Mononuclear cell (primary cell): Measurements from ENCODE around the gene UBL7. TPM values are rescaled to one million over a fixed set of nuclear protein-coding genes. Genes with fewer than 3 reads are reported as not detected.

Source experiments
- H3K27me3 ChIP-seq: 2 replicates; pipeline ENCODE4 v1.6.0; 2011; ENCODE audit warnings: low read length, control low read depth; ENCODE audit not compliant: insufficient read depth
- H3K4me1 ChIP-seq: 2 replicates; pipeline ENCODE4 v1.5.1; 2011; ENCODE audit warnings: mild to moderate bottlenecking, low read length, control low read depth; ENCODE audit not compliant: insufficient read depth
- H3K4me3 ChIP-seq: 2 replicates; pipeline ENCODE4 v1.5.1; 2011; ENCODE audit warnings: mild to moderate bottlenecking, low read length, moderate library complexity
- H3K9me3 ChIP-seq: 2 replicates; pipeline ENCODE4 v1.5.1; 2011; ENCODE audit warnings: low read depth, mild to moderate bottlenecking, control low read depth, low read length
- total RNA-seq: library from RNA; depleted of rRNA; stranded (reverse); fragments of >200 nt; gene quantifications from one replicate; pipeline ENCODE4 v1.2.3, GENCODE V29; 2012

UBL7 gene, protein sequence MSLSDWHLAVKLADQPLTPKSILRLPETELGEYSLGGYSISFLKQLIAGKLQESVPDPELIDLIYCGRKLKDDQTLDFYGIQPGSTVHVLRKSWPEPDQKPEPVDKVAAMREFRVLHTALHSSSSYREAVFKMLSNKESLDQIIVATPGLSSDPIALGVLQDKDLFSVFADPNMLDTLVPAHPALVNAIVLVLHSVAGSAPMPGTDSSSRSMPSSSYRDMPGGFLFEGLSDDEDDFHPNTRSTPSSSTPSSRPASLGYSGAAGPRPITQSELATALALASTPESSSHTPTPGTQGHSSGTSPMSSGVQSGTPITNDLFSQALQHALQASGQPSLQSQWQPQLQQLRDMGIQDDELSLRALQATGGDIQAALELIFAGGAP
- total RNA-seq, result 23.1 TPM

DNA sequence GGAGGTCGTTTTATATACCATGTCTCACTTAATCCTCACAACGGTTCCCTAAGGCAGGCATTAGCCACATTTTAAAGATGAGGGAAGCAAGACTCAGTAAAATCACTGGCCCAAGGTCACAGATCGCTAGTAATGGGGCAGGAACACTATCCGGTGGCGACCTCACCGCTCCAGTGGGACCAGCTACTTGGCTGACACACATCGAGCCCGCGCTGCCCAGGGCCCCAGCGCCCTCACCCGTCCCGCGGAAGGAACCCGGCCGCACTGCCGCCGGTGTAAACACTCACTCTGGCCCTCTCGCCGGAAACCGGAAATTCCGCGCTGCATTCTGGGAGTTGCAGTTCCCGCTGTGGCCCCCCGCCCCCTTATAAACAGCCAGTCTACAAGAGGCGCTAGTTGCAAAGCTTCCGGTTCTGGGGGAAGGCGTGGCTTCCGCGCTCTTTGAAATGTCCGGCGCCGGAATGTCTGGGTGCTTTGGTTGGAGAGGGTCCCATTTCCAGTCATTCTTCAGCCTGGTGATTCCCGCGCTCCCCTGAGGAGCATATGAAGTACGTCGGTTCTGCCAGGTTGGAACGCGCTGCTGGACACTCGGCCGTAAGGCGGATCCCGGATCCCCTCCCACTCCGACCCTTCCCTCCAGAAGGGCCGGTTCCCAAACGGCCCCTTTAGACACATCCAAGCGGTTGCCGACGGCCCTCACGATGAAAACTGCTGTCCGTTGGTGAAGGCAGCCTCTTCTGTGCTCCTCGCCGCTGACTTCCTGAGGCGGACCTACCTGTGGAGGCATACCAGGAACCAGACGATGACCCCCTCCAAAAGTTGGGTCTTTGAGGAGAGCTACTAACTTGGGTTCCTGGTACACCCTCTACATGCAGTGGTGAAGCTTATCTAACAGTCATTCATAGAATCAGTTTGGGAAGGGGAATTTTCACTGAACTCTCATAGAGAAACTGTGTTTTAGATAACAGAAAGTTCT, at the start of gene UBL7:
Gene UBL7, minus strand, starts transcription at position 290 of the 976 bp plus-strand sequence. CDS start 2,293 bp downstream, outside the sequence.
- Histone ChIP-seq H3K4me3 (peak within 1 kb of the TSS; percentile 80), H3K27me3 (no peaks in the 10 kb centered on the region), H3K4me1 (peaks cover 33% of the 10 kb centered on the region), H3K9me3 (no peaks in the 10 kb centered on the region)

DNA sequence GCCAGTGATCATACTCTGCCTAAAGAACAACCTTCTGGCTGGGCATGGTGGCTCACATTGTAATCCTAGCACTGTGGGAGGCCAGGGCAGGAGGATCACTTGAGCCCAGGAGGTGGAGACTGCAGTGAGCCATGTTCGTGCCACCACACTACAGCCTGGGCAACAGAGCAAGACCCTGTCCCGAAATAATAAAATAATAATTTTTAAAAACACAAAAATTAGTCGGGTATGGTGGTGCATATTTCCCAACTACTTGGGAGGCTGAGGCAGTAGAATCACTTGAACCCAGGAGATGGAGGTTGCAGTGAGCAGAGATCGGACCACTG, 45.5 kb upstream of the UBL7 start:
- Histone ChIP-seq H3K27me3 (no peaks in the 10 kb centered on the region), H3K4me1 (peaks cover 8% of the 10 kb centered on the region), H3K4me3 (no peak overlapping the region), H3K9me3 (no peaks in the 10 kb centered on the region)

DNA sequence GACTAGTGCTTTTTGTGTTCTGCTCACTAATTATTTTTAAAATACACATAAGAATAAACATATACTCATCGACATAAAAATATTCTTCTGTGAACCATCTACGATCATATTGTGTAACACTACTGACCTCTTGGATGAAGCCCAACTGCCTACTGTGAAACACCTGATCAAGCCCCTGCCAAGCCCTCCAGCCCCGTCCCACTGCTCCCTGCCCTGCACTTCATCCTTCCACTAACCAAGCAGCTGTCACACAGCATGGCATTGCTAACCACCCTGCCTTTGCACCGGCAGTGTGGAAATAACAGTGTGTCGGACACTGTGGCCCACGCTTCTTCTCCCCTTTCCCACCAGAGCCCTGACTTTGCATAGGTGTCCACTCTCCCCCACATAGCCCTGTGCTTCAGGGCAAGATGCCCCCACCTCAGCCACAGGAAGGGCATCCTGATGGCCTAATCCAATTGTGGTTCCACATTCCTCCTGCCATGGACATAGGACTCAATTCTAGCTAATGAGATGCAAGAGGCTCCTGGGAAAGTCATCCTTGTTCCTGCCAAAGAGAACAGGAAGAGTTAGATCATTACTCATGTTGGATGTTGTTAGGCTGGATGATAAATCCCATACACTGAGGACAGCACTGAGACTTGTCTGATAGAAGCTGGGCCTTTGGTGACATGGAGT, 45.0 kb upstream of the UBL7 start:
- no peak overlapping the region for H3K4me3 ChIP-seq
- no peaks in the 10 kb centered on the region for H3K27me3 ChIP-seq
- H3K9me3 ChIP-seq, result no peaks in the 10 kb centered on the region
- H3K4me1 ChIP-seq, result peaks cover 3% of the 10 kb centered on the region

DNA sequence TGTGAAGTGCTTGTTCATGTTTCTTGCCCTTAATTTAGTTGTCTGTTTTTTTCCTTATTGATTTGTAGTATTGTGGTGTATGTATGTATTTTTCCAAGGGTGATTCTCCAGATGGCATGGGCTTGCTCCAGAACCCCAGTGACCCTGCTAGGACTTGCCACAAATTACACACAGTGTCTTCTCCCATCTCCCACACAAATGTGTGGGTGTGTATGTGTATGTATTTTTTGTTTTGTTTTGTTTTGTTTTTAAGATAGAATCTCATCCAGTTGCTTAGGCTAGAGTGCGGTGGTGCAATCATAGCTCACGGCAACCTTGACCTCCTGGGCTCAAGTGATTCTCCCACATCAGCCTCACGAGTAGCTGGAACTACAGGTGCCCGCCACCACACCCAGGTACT, 43.9 kb upstream of the UBL7 start:
- Histone ChIP-seq H3K4me3 (no peak overlapping the region), H3K4me1 (no peaks in the 10 kb centered on the region), H3K9me3 (no peaks in the 10 kb centered on the region), H3K27me3 (no peaks in the 10 kb centered on the region)

DNA sequence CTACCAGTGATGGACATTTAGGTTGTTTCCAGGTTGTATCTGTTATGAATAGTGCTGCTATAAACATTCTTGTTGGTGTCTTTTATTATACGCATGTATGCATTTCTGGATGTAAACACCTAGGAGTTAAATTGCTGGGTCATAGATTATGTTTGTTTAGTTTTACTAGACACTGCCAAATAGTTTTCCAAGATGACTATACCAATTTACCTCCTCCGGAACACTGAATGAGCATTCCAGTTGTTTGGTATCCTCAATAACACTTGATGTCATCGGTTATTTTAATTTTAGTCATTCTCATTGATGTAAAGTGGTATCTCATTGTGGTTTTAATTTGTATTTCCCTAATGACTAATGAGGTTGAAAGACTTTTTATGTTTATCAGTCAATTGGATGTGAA, 43.5 kb upstream of the UBL7 start:
- Histone ChIP-seq H3K9me3 (no peaks in the 10 kb centered on the region), H3K4me3 (no peak overlapping the region), H3K27me3 (no peaks in the 10 kb centered on the region), H3K4me1 (no peaks in the 10 kb centered on the region)

DNA sequence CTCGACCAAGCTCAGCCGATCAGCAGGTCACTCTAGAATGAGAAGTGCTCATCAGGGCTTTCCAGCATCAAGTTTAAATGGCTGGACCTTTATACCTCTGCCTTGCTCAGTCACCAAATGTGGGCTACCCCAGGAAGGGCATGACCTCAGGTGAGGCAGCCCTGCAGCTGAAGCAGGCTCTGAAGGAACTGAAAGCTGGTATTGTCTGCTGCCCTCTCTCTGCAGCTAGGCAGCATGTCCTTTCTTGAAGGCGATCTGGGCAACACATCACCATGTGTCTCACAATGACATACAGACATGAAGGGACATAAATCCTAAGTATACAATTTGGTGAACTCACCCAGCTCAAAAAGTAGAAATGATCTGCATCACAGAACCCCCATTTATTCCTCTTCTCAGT, 41.3 kb upstream of the UBL7 start:
- H3K27me3 ChIP-seq, result no peaks in the 10 kb centered on the region
- no peaks in the 10 kb centered on the region for H3K9me3 ChIP-seq

DNA sequence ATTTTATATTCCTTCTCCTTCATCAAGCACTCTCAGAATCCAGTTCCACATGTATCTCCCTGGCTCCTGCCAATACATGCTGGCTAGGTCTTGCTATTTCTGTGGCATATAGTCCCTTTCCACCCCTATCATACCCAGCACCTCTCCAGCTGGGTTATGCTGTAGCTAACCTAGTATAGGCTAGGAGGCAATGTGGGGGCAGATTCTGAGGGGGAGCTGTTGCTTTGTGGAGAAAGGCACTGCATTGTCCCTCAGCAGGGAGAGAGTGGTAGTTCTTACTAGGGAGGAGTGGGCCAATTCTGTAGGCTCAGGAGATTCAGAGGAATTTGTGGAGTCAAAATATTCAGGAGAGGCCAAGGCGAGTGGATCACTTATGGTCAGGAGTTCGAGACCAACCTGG, 39.4 kb upstream of the UBL7 start:
- Histone ChIP-seq H3K9me3 (no peaks in the 10 kb centered on the region), H3K27me3 (no peaks in the 10 kb centered on the region), H3K4me3 (no peak overlapping the region), H3K4me1 (no peaks in the 10 kb centered on the region)

More for the DNA sequence above, 41.3 kb upstream of the UBL7 start:
- no peaks in the 10 kb centered on the region for H3K4me1 ChIP-seq
- no peak overlapping the region for H3K4me3 ChIP-seq

DNA sequence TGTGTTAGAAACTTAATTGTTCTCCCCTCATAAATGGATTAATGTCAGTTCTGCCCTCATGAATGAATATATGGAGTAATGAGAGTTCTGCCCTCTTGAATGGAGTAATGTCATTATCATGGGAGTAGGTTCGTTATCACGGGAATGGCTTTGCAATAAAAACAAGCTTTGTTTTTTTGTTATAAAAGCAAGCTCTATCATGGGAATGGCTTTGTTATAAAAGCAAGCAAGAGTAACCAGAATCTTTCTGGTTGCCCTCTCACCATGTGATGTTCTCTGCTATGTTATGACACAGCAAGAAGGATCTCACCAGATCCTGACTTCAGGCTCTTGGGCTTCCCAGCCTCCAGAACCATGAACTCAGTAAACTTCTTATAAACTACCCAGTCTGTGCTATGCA, 38.4 kb upstream of the UBL7 start:
- no peak overlapping the region for H3K4me3 ChIP-seq
- no peaks in the 10 kb centered on the region for H3K27me3 ChIP-seq
- no peaks in the 10 kb centered on the region for H3K9me3 ChIP-seq
- no peaks in the 10 kb centered on the region for H3K4me1 ChIP-seq

DNA sequence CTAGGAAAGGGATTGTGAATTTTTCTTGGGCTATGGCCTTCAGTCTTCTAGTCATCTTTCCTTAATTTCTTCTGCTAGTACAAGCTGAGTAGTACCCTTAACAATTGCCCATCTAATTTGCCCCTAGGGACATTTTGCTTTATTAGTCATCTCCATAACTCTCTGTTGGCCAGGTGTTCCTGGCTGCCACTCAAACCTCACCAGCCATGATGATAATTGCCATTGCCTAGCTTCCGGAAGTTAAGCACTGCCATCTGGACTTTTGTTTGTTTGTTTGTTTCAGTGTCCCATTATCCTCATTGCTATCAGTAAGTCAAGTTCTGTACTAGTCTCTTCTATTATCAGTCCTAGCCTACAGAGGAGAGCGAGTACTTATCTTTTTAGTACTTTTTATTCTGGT, 36.6 kb upstream of the UBL7 start:
- Histone ChIP-seq H3K4me1 (no peaks in the 10 kb centered on the region), H3K9me3 (no peaks in the 10 kb centered on the region), H3K27me3 (no peaks in the 10 kb centered on the region), H3K4me3 (no peak overlapping the region)

DNA sequence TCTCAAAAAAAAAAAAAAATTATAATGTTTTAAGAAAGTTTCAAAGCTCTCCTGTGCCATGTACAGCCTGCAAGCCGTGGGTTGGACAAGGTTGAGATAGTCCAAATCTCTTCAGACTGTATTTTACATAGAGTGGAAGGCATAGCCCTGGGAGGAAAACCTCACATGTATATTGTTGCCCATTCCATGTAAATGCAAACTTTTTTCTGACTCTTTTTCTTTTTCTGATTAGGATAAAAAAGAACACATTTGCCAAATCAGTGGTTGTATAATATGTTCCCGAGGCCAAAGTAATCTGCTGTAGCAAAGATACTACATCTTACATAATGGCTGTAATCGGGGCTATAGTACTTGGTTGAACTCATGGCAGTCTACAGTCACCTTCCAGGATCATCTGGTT, 35.7 kb upstream of the UBL7 start:
- no peaks in the 10 kb centered on the region for H3K27me3 ChIP-seq
- no peaks in the 10 kb centered on the region for H3K4me1 ChIP-seq
- no peak overlapping the region for H3K4me3 ChIP-seq
- no peaks in the 10 kb centered on the region for H3K9me3 ChIP-seq

DNA sequence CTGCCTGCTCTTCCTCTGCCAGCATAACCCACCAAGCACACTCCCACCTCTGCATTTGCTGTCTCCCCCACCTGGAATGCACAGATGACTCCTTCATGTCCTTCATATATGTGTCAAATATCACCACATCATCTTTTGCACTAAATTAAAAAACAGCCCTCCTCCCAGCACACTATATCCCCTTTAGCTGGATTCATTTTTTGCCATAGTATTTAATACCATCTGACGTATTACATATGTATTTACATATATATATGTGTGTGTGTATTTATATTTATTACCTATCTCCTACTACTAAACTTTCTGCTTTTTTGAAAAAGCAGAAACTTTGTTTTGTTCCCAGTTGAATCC, 29.4 kb upstream of the UBL7 start:
- Histone ChIP-seq H3K4me3 (no peak overlapping the region), H3K9me3 (no peaks in the 10 kb centered on the region), H3K4me1 (peaks cover 12% of the 10 kb centered on the region), H3K27me3 (no peaks in the 10 kb centered on the region)

DNA sequence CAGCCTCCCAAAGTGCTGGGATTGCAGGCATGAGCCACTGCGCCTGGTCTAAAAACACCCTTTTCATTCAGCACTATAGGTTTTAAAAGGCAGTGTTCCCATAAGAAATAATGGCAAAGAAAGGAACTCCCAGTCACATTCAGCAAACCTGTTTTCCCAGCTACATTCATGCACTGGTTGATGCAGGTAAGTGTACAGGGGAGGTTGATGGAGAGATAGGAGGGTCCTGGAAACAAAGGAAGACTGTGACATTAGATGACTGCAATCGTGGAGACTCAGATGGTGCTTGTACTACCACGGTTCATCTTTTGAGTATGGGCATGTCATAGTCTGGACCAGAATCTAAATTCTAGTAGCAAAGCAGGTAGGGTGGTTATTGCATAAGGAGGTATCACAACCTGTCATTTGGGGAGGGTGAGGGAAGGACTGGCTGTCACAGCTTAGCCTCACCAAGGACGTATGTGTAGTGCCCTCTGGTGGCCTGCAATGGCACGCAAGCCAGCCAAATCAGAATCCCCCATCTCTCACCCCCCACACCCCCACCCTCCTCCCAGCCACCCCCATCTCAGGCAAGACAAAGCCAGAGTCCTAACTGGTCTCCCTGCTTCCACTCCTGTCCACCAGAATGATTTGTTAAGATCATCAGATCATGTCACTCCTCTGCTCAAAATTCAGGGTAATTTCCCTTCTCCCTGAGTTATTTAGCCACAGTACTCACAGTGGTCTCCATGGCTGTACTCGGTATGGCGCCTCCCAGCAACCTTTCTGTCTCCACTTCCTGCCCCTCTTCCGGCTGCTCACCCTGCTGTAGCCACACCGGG, 28.8 kb upstream of the UBL7 start:
- H3K4me3 ChIP-seq, result no peak overlapping the region
- H3K4me1 ChIP-seq, result peaks cover 12% of the 10 kb centered on the region

DNA sequence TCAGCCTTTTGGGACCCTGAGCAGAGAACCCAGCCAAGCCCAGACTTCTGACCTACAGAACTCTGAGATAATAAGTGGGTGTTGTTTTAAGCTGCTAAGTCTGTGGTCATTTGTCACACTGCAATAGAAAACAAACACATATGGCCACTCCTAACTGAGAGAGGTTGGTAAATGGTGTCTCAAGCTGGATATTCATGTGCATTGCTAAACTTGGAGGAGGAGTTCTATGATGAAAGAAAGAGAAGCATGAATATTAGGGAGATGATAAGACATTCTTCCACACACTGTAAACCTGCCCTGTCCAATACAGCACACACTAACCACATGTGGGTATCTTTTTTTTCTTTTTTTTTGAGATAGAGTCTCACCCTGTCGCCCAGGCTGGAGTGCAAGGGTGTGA, 27.8 kb upstream of the UBL7 start:
- no peaks in the 10 kb centered on the region for H3K9me3 ChIP-seq
- H3K27me3 ChIP-seq, result no peaks in the 10 kb centered on the region
- H3K4me1 ChIP-seq, result peaks cover 12% of the 10 kb centered on the region
- no peak overlapping the region for H3K4me3 ChIP-seq

More for the DNA sequence above, 28.8 kb upstream of the UBL7 start:
- Histone ChIP-seq H3K27me3 (no peaks in the 10 kb centered on the region), H3K9me3 (no peaks in the 10 kb centered on the region)

DNA sequence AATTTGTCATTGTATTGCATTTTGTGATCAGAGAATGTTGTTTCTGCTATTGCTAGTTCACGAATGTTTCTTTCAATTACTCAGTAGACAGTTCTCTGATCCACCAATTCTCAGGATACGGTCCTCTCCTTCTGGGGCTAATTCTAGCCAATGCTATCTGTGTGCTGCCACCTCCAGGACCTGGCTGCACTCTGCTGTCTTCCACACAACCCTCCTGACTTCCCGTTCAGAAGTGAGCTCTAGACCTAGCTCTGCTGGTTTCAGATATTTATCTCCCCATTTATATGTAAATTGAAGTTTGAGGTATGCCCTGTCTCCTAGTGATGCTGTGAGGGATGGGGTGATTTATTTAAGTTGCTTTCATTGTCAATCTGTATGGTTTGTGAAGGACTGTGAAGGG, 21.7 kb upstream of the UBL7 start:
- Histone ChIP-seq H3K9me3 (no peaks in the 10 kb centered on the region), H3K27me3 (no peaks in the 10 kb centered on the region), H3K4me3 (no peak overlapping the region), H3K4me1 (no peaks in the 10 kb centered on the region)
